ENCODE measurements around the gene HPCAL1.

HPCAL1 gene

DNA sequence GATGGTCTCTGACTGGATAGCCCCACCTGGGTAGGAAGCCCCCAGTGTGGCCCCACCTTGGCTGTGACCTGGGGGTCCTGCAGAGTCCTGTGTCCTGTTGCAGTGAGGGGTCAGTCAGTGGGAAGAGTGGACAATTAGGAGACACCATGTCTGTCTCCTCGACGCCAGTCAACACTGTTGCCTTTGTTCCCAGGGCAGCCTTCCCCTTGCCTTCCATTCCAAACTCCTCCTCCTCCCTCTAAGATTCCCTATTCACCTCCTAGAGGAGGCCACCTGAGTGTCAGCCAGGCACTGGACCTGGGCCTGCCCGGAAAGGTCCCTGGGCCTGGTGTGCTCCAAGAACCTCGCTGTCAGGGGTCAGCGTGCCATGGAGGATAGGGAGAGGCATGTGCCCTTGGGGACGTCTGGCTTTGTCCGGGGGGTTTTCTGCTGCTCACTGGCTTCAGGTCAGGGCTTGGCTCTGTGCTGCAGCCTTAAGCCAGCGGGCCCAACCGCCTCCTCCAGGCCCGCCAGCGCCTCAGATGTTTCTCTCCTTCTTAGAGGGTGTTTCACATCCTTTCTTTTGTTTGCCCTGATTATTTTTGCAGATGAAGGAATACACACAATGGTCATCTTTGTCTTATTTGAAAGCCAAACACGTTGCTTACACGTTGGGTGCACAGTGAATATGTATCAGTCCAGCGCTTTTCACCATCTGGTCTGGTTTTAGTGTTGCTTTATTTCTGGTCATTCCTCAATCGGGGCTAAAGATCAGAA, 68.9 kb downstream of the HPCAL1 start:
- no peak for DNase-seq (ENCODE audit: low read depth in 2 of 2)
- TF ChIP-seq, protein P1, sequence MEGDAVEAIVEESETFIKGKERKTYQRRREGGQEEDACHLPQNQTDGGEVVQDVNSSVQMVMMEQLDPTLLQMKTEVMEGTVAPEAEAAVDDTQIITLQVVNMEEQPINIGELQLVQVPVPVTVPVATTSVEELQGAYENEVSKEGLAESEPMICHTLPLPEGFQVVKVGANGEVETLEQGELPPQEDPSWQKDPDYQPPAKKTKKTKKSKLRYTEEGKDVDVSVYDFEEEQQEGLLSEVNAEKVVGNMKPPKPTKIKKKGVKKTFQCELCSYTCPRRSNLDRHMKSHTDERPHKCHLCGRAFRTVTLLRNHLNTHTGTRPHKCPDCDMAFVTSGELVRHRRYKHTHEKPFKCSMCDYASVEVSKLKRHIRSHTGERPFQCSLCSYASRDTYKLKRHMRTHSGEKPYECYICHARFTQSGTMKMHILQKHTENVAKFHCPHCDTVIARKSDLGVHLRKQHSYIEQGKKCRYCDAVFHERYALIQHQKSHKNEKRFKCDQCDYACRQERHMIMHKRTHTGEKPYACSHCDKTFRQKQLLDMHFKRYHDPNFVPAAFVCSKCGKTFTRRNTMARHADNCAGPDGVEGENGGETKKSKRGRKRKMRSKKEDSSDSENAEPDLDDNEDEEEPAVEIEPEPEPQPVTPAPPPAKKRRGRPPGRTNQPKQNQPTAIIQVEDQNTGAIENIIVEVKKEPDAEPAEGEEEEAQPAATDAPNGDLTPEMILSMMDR (IDR thresholded peaks at IDR 0.05; ENCODE audit: low read depth, low read length) = no peak
- no peak overlapping the region for H3K4me3 ChIP-seq (replicated peaks in 1 of 2; ENCODE audit: low read depth in 2 of 2, low read length in 2 of 2)

DNA sequence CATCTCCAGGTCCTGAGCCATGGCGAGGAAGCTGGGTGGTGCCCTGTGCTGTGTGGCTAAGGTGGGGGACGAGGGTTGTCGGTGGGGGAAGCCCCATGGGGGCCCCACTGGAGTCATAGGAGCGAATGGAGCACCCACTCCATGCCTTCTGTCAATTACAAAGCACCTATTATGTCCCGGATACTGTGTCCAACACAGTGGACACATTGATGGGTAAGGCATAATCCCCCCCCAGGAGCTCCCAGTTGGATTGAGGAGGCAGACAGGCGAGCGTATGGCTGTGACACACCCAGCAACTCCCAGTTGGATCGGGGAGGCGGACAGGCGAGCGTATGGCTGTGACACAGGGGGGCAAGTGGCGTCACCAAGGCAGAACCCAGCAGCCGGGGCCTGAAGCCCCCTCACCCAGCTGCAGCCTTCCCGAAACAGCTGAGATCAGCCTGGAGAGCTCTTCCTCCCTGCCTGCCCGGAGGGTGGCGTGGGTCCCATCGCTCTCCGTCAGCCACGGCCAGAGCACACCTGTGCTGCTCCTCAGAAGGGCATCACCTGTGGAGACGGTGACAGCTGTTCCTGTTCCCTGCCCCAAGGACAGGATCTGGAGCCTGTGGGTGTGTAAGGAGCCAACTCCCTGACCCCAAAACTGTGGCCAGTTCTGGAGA, 69.6 kb downstream of the HPCAL1 start:
- H3K4me3 ChIP-seq (replicated peaks in 1 of 2; ENCODE audit: low read depth in 2 of 2, low read length in 2 of 2) = no peak overlapping the region
- TF ChIP-seq, protein P1 (IDR thresholded peaks at IDR 0.05; ENCODE audit: low read depth, low read length) = no peak
- no peak for DNase-seq (ENCODE audit: low read depth in 2 of 2)

GRCh38 chr2:10372862-10373240, 70.1 kb downstream of the HPCAL1 start:
- H3K4me3 ChIP-seq (replicated peaks in 1 of 2; ENCODE audit: low read depth in 2 of 2, low read length in 2 of 2) = no peak overlapping the region
- DNase-seq (ENCODE audit: low read depth in 2 of 2) = no peak
- TF ChIP-seq, protein P1 (IDR thresholded peaks at IDR 0.05; ENCODE audit: low read depth, low read length) = no peak

DNA sequence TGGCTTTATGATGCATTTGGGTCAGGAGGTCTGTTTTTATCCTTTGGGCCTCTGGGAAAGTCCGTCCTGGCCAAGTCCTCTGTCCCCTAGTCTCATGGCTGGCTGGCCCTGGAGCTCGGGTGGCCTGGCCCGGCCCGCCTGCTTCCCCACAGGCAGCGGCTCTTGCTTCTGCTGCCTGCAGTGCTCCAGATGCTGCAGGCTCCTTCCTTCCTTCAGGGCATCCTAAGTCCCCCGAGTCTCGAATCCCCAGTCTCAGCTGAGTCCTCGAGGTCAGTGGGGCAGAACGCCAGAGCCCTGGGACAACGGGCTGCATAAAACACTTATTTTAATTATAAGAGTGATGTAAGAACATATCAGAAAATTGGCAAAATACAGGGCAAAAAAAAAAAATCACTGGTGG, 71.2 kb downstream of the HPCAL1 start:
- H3K4me3 ChIP-seq (replicated peaks in 1 of 2; ENCODE audit: low read depth in 2 of 2, low read length in 2 of 2) = no peak overlapping the region
- no peak for DNase-seq (ENCODE audit: low read depth in 2 of 2)
- TF ChIP-seq, protein P1 (IDR thresholded peaks at IDR 0.05; ENCODE audit: low read depth, low read length) = no peak

DNA sequence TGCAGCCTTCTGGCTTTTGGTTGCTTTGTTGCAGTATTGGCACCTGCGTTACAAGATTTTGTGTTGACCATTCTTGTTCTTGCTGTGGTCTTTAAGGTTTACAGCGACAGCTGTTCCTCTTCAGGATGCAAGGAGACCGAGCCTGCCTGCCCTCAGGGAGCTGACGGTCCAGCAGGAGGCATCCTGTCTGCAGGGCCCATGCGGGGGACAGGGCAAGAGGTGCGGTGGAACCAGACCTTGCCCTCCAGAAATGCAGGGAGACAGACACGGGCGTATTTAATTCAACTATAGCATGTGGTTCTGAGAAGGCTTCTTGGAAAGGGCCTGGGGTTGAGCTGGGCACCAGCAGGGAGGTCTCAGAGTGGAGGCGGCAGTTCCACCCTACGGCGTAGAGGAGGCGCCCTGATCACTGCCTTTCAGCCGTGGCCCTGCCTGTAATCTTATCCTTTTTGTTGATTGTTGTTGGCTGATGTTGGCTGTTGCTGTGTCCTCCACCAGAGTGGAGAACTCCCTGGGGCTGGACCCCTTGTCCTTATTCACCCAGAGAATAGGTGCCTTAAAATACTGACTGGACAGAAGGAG, 71.7 kb downstream of the HPCAL1 start:
- DNase-seq (ENCODE audit: low read depth in 2 of 2) = no peak
- H3K4me3 ChIP-seq (replicated peaks in 1 of 2; ENCODE audit: low read depth in 2 of 2, low read length in 2 of 2) = no peak overlapping the region
- TF ChIP-seq, protein P1 (IDR thresholded peaks at IDR 0.05; ENCODE audit: low read depth, low read length) = no peak

- H3K4me3 ChIP-seq (replicated peaks in 1 of 2; ENCODE audit: low read depth in 2 of 2, low read length in 2 of 2) = no peak overlapping the region
- TF ChIP-seq, protein P1 (IDR thresholded peaks at IDR 0.05; ENCODE audit: low read depth, low read length) = no peak
- no peak for DNase-seq (ENCODE audit: low read depth in 2 of 2)
Measured at GRCh38 chr2:10375570-10376281, 73.0 kb downstream of the HPCAL1 start.
